AG20443 (cell line): ENCODE results near the gene TRAPPC8.
"Not testable (repeated sequence)": the region's sequence is repeated elsewhere in the genome, so short reads cannot be mapped to it uniquely, and the experiment has no call there.

ENCODE experiments used
- DNase-seq: peaks from one replicate; pipeline ENCODE4 v3.0.0; 2012; ENCODE audit warnings: low spot score, mixed read lengths

The TRAPPC8 gene

DNA sequence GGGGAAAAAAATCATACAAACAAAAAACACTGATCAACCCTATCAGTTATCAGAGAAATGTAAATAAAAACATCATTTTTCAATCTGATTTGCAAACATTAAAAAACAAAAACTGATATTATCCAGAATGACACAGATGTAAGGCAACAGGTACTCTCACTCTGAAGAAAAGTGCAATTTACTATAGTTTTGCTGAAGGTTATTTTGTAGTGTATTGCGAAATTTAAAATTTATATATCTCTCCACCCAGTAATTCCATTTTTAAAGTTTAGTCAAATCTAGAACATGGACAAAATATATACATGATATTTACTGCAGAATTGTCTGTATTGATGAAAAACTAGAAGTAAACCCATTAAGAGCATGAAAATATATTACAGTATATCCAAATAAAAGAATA is 79.8 kb downstream of the TRAPPC8 start:
- no peak for DNase-seq

DNA sequence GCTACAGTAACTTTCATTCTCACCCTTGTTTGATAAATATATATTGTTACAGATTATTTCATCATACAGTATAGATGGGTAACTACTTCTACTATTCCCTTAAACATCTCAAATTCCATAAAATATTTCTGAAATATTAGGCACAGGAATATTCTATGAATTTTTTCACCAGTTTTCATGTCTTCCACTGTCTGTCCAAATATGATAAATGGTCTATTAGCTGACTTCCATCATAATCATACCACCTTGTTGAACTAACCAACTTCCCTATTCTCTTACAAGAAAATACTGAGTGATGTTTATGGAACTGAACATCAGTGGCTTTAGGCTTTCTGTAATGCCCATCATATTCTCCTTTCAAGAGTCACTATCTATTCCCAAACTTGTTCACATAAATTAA is 82.4 kb downstream of the TRAPPC8 start:
- DNase-seq = no peak

DNA sequence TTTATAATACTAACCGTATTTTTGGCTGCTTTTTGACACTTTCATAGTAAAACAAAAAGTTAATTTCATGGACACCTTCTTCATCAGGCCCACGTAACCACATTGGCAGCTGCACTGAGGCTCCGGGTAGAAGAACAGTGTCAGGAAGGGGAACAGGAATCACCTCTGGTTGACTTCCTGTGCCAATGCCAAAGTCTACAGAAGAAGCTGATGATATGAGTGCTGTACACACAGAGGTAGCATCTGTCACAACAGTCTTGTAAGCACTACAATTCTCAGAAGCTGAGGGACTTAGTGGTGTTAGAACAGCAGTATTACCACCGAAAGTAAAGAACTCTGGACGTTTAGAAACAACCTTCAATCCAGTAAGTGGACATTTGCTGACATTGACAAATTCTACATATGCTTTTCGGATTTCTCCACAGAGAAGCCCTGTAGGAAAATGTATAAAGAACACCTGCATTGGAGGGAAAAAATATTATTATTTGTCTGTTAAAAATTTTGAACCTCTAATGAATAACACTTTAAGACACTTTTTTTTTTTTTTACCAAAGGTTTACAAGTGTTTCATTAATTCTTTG is 85.3 kb downstream of the TRAPPC8 start:
- DNase-seq = no peak

DNA sequence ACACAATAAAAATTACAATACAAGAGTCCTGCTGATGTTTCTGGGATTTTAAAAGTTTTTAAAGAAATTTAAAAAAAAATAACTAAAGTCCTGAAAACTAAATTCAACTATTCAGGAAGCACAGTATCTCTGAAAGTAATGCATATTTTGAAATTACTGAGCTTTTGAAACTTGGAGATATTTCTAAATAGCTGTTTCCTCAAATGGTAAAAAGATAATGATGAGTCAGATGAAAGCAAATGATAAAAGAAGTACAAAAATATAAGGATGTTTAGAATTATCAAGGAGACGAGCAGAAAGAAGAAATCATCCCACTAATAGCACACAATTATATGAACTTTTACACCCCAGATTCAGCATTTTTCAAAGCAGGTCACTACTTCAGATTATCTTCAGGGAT is 92.1 kb downstream of the TRAPPC8 start:
- DNase-seq = no peak

DNA sequence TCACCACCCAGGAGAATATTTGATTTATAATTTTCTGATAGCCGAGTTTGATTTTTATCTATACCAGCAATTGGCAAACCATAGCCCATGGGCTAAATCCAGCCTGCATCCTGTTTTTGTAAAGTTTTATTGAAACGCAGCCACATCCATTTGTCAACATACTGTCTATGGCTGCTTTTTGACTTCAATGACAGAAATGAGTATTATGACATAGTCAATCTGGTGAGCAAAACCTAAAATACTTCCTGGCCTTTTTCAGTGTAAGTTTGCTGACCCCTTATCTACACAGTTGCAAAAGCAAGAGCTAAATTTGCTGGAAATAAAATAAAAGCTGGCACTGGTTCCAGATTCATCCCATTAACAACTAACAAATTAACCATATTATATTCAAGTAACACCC is 102.4 kb downstream of the TRAPPC8 start:
- no peak for DNase-seq

DNA sequence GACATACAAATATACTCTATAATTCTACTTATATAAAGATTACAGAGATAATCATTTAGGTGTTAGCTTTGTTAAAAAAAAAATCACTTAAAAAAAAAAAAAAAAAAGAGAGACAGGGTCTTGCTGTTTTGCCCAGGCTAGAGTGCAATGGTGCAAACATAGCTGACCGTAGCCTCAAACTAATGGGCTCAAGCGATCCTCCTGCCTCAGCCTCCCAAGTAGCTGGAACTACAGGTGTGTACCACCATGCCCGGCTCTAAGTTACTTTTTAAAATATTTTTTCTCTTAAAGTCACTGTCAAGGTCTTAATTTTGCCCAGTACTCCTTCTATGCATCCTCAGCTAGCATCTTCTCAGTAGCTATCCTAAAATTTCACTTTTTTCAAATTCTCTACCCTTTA is 105.0 kb downstream of the TRAPPC8 start:
- no peak for DNase-seq

DNA sequence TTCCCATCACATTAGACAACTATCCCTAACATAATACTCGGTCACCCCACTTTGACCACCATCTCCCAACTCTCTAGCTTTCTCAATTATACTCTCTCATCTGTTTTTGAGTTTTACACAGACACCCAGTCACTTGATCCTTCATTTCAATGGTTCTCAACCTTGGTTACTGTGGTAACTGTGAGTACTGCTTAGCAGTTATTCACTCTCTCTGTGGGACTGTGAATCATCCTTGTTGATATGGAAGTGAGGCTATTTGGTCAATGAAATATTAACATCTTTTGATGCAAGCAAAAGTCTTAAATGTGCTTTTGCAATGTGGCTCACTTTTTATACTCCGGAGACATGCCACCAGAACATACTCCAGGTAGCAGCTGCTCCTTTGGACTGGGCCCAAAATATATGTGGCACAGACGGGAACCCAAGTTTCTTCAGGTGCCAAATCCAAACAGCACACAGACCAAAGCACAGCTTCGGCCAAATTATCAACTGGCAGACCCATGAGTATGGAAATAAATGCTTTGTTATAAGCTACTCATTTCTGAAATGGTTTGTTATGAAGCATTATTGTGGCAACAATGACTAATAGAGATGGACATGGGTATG is 107.3 kb downstream of the TRAPPC8 start:
- DNase-seq = no peak

DNA sequence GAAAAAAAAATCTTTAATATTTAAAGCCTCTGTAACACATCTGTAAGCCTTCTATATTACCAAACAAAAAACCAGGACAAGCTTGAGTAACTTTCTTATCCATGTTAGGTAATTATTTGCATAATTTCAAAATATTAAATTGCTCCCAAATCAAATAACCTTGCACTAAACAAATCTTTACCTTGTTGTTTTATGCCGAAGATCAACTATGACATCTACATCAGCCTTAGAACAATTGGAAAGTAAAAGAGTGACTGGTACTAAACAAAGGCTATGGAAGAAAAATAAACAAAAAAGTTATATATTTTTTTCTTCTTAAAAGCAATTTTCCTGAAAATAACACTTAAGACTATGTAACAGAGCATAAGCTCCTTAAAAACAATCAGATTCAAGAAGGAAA is 111.0 kb downstream of the TRAPPC8 start:
- DNase-seq = no peak

DNA sequence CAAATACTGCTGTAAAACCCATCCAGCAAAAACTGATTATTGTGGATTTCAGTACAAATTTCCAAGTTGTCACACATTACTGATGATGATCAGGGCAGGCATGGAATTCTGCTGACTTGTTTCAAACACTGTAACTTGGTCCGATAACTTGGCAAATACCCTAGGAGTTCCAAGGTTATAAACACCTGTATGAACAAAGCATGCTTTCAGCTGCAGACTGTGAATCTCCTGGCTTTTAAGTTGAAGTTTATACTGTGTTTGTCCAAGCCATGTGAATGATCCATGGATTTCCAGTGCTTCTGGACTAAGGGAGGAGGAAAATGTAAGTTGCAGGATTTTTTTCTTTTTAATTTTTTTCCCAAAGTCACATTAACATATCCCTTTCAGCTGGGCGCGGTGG is 112.2 kb downstream of the TRAPPC8 start:
- DNase-seq = no peak

DNA sequence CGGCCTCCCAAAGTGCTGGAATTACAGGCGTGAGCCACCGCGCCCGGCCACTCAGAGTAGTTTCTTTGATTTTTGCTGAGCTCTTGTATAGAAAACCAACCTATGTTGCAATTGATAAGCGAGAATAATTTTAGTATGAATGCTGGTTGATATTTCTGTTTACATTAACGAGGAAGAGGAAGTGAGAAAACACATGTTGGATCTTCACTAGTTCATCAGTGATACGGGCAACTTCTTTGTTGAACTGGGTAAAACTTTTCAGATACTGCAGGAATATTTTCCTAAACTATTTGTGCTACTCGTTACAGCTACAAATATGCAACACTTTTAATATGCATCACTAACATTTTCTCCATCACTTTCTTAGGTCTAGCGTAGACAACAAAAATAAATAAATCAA is 114.3 kb downstream of the TRAPPC8 start:
- no peak for DNase-seq

DNA sequence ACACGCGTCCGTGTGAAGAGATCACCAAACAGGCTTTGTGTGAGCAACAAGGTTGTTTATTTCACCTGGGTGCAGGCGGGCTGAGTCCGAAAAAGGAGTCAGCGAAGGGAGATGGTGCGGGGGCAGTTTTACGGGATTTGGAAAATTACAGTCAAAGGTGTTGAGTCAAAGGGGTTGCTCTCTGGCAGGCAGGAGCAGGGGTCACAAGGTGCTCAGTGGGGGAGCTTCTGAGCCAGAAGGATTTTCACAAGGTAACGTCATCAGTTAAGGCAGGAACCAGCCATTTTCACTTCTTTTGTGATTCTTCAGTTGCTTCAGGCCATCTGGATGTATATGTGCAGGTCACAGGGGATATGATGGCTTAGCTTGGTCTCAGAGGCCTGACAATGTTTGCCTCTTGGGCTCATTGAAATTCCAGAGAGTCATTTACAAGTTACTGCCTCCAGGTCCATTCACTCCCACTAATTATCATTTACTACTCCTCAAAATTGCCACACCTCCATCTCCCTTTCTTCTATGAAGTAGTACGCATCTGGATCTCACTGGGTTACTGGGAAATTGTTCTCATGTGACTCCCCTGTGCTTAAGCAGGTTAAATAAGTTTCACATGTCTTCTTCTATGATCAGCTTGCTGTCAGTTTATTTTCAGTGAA is 116.1 kb downstream of the TRAPPC8 start:
- DNase-seq = not testable (repeated sequence)

DNA sequence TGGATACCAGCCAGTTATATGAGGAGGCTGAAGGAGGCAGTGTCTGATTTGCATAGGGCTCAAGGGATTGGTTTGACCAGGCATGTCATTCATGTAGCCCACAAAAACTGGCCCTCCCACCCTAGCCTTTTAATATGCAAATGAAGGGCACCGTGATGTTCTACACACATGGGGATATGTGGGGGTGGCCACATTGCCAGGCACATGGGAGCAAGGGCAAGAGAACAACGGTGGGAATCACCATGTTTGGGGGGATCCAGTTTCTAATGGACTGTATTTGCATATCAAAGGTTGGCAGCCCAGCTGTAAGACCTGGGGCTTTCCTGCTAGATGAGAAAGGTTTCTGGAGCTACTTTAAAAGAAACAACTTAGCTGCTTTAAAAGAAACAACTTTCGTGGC is 117.2 kb downstream of the TRAPPC8 start:
- DNase-seq = no peak

DNA sequence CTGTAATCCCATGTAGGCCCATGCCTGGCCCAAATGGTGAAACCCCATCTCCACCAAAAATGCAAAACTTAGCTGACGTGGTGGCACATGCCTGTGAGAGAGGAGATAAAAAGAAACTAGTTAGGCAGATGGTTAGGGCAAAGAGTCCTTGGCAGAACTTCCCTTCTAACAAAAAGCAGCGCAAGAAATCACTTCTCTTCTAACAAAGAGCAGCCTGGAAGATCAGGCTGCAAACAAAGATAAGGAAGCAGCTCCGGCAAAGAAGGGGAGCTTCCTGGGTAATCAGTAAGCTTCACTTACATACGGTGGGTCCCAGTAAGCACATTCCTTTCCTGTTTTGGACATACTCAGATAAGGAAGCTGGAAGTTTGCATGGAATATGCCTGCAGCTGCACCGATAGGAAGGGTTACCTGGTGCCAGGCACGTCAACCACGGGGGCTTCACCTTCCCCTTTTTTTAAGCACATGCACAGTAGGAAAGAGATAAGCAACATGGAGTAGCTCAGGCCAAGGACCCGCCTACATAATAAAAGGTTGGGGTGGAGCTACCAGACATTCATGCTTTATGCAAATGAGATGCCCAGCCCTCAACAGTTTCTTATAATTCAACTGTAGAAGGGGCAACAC is 121.3 kb downstream of the TRAPPC8 start:
- DNase-seq = no peak

DNA sequence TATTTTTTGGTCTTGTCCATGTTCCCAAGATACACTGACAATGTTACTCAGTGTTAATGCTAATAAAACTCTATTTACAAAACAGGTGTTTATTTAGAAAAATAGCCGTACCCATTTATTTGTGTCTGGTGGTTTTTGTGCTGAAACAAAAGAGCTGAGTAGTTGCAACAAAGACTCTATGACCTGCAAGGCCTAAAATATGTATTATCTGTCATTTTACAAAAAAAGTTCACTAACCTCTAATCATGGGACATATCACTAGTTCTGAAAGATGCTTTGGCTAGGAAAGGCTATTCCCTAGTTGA is 123.1 kb downstream of the TRAPPC8 start:
- DNase-seq = no peak

DNA sequence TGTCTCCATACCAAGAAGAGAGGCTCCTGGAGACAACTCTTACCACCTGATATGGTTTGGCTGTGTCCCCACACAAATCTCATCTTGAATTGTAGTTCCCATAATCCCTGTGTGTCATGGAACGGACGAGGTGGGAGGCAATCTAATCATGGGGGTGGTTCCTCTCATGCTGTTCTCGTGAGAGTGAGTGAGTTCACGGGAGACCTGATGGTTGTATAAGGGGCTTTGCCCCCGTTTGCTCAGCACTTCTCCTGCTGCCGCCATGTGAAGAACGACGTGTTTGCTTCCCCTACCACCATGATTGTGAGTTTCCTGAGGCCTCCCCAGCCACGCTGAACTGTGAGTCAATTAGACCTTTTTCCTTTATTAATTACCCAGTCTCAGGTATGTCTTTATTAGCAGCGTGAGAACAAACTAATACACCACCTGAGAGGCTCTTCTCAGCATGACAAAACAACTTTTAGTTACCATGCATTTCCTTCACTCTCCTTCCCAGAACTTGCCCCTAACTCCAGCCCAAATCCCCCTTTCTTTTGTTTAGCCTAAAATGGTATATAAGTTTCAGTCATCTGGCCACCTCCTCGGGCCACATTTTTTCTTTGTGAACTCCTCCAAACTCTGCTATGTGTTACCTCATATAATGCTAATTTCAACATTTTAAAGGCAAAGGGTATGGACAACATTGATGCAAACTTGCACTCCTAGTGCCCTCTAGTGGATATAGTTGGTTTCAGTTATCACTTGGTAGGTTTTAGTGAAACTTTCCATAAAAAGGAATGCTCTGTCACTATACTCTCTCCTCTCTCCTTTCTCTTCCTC is 123.6 kb downstream of the TRAPPC8 start:
- peak; percentile 33 for DNase-seq

DNA sequence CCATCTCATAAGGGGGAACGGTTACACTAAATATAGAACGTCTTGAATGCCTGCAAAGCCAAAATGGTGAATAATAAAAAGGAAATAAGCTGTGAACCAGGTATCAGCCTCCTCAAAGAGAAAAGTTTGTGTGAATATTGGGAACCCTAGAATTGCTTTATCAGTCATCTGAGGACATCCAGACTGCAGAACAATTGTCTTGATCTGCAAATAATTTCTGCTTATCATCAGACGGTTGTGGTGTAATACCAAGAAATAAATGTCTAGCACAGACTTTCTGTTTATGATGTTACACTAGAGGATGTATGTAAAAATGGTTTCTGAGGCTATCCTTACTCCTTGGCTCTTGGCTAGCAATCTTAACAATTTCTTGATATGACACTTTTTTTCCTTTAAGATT is 128.8 kb downstream of the TRAPPC8 start:
- DNase-seq = no peak

DNA sequence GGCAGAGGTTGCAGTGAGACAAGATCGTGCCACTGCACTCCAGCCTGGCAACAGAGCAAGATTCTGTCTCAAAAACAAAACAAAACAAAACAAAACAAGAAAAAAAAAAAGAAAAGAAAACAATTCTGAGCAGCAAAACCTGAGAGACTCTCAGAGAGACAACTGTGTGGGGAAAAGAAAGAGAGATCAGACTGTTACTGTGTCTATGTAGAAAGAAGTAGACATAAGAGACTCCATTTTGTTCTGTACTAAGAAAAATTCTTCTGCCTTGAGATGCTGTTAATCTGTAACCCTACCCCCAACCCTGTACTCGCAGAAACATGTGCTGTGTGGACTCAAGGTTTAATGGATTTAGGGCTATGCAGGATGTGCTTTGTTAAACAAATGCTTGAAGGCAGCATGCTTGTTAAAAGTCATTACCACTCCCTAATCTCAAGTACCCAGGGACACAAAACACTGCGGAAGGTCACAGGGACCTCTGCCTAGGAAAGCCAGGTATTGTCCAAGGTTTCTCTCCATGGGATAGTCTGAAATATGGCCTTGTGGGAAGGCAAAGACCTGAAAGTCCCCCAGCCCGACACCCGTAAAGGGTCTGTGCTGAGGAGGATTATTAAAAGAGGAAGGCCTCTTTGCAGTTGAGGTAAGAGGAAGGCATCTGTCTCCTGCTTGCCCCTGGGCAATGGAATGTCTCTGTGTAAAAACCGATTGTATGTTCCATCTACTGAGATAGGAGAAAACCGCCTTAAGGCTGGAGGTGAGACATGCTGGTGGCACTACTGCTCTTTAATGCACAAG is 132.4 kb downstream of the TRAPPC8 start:
- DNase-seq = not testable (repeated sequence)

DNA sequence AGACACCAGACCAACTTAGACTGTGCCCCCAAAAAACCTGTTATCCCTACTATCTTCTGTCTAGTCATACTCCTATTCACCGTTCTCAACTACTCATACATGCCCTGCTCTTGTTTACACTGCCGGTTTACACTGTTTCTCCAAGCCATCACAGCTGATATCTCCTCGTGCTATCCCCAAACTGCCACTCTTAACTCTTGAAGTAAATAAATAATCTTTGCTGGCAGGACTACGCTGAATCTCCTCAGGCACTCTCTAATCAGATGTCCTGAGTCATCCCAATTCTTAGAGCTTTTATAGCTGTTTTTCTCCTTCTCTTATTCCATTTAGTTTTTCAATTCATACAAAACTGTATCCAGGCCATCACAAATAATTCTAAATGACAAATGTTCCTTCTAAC is 133.9 kb downstream of the TRAPPC8 start:
- not testable (repeated sequence) for DNase-seq

DNA sequence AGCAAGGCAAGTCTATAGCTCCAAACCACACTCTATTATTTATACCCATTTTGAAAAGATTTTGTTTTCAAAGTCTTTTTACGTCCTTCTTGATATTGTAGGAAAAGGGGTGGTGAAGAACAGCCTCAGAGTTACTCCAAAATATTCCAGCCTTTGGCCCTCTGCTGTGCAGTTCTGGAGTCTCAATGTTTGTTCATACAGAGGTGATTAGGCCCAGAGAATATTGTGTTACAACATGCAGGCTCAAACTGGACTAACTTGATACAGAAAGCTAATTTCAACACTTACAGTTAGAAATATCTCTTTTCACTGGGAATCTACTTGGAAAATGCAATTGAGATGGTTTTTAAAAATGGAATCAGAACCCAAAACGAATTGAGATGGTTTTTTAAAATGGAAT is 141.8 kb downstream of the TRAPPC8 start:
- DNase-seq = no peak

DNA sequence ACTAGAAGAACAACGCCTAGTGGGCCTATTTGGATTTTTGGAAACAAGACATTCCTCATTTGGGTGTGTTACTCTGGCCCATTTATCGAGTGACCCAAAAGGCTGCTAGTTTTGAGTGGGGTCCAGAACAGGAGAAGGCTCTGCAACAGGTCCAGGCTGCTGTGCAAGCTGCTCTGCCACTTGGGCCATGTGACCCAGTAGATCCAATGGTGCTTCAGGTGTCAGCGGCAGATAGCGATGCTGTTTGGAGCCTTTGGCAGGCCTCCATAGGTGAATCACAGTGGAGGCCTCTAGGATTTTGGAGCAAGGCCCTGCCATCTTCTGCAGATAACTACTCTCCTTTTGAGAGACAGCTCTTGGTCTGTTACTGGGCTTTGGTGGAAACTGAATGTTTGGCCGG is 143.7 kb downstream of the TRAPPC8 start:
- DNase-seq = not testable (repeated sequence)

DNA sequence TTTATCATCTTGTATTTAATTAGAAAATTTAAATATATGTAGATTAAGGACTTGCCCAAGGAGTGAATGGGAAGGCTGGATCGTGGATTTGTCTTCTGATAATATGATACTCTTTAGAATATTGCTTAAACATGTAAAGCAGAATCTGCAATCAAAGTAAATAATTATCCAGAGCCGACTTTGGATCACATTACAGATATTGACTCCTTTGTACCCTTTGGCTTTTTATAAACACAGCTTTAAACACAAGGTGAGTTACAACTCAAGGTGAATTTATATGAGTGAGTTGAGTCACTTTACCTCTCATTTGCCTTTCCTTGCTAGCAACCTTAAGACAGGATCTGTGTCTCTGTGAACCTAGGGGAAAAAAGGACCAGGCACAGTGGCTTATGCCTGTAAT is 144.5 kb downstream of the TRAPPC8 start:
- no peak for DNase-seq

DNA sequence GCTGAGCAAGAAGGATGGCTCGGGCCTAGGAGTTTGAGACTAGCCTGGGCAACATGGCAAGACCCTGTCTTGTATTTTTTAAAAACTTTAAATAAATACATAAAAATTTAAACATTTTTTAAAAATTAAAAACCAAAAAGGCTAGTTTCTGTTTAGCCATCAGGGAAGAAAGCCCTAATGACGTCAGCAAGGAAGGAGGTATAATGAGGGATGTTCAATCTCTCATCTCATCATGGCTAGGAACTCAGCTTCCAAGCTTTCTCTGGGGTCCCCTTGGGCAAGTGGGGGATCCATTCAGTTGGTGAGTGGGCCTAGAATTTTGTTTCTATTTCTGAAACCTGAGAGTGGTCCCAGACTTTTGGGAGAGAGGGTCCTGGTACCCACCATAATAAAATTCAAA is 147.2 kb downstream of the TRAPPC8 start:
- DNase-seq = no peak
